ENCODE data around the gene EFNA1.

DNA sequence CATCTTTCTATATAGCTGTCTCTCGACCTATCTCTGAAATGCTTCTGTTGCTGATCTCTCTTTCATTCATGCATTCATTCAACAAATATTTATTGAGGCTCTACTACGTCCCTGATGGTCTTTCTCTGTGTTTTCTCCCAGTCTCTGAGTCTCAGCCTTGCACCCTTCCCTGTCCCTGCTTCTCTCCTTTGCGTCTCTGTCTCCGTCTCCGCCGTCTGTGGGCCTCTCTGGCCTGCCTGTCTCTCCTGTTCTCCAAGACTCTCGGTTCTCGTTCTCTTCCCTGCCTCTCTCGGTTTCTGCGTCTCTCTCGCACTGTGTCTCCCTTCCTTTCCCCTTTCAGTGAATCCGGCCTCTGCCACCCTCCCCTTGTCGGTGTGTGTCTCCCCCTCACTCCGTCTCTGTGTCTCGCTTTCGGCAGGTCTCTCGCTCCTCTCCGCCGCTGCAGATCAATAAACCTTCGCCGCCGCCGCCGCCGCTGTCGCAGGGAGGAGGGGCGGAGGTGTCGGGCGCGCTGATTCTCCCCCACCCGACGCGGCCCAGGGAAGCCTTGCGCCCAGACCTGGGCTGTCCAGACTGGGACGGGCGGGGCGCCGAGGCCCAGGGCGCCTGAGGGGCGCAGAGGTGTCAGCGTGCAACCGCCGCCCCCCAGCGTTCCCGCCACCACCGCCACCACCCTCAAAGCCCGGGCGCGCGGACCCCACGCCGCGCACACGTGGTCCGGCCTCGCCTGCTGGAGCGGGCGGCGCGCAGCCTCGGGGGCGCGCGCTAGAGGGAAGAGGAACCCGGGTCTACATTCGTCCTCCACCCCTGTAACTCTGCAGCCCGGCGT is 46.0 kb upstream of the EFNA1 start:
- TF ChIP-seq CTCF (IDR thresholded peaks at IDR 0.05) (no peak), ATF3 (CRISPR knock-in tag; conservative IDR thresholded peaks at IDR 0.05) (no peak), ZNF138 (CRISPR knock-in tag; conservative IDR thresholded peaks at IDR 0.05) (no peak), ETV6 (CRISPR knock-in tag; IDR thresholded peaks at IDR 0.05) (no peak), SMAD4 (CRISPR knock-in tag; IDR thresholded peaks at IDR 0.05) (no peak), GABPB1 (CRISPR knock-in tag; IDR thresholded peaks at IDR 0.05) (no peak), NR1H2 (CRISPR knock-in tag; IDR thresholded peaks at IDR 0.05) (no peak)
- TF ChIP-seq, protein P1, sequence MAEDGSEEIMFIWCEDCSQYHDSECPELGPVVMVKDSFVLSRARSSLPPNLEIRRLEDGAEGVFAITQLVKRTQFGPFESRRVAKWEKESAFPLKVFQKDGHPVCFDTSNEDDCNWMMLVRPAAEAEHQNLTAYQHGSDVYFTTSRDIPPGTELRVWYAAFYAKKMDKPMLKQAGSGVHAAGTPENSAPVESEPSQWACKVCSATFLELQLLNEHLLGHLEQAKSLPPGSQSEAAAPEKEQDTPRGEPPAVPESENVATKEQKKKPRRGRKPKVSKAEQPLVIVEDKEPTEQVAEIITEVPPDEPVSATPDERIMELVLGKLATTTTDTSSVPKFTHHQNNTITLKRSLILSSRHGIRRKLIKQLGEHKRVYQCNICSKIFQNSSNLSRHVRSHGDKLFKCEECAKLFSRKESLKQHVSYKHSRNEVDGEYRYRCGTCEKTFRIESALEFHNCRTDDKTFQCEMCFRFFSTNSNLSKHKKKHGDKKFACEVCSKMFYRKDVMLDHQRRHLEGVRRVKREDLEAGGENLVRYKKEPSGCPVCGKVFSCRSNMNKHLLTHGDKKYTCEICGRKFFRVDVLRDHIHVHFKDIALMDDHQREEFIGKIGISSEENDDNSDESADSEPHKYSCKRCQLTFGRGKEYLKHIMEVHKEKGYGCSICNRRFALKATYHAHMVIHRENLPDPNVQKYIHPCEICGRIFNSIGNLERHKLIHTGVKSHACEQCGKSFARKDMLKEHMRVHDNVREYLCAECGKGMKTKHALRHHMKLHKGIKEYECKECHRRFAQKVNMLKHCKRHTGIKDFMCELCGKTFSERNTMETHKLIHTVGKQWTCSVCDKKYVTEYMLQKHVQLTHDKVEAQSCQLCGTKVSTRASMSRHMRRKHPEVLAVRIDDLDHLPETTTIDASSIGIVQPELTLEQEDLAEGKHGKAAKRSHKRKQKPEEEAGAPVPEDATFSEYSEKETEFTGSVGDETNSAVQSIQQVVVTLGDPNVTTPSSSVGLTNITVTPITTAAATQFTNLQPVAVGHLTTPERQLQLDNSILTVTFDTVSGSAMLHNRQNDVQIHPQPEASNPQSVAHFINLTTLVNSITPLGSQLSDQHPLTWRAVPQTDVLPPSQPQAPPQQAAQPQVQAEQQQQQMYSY (CRISPR knock-in tag; IDR thresholded peaks at IDR 0.05) = no peak
- TF ChIP-seq, protein P2, sequence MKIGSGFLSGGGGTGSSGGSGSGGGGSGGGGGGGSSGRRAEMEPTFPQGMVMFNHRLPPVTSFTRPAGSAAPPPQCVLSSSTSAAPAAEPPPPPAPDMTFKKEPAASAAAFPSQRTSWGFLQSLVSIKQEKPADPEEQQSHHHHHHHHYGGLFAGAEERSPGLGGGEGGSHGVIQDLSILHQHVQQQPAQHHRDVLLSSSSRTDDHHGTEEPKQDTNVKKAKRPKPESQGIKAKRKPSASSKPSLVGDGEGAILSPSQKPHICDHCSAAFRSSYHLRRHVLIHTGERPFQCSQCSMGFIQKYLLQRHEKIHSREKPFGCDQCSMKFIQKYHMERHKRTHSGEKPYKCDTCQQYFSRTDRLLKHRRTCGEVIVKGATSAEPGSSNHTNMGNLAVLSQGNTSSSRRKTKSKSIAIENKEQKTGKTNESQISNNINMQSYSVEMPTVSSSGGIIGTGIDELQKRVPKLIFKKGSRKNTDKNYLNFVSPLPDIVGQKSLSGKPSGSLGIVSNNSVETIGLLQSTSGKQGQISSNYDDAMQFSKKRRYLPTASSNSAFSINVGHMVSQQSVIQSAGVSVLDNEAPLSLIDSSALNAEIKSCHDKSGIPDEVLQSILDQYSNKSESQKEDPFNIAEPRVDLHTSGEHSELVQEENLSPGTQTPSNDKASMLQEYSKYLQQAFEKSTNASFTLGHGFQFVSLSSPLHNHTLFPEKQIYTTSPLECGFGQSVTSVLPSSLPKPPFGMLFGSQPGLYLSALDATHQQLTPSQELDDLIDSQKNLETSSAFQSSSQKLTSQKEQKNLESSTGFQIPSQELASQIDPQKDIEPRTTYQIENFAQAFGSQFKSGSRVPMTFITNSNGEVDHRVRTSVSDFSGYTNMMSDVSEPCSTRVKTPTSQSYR (CRISPR knock-in tag; IDR thresholded peaks at IDR 0.05) = no peak
- TF ChIP-seq, protein P3, sequence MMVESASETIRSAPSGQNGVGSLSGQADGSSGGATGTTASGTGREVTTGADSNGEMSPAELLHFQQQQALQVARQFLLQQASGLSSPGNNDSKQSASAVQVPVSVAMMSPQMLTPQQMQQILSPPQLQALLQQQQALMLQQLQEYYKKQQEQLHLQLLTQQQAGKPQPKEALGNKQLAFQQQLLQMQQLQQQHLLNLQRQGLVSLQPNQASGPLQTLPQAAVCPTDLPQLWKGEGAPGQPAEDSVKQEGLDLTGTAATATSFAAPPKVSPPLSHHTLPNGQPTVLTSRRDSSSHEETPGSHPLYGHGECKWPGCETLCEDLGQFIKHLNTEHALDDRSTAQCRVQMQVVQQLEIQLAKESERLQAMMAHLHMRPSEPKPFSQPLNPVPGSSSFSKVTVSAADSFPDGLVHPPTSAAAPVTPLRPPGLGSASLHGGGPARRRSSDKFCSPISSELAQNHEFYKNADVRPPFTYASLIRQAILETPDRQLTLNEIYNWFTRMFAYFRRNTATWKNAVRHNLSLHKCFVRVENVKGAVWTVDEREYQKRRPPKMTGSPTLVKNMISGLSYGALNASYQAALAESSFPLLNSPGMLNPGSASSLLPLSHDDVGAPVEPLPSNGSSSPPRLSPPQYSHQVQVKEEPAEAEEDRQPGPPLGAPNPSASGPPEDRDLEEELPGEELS (CRISPR knock-in tag; IDR thresholded peaks at IDR 0.05) = no peak

All from WTC11 (cell line).